H1 (cell line): ENCODE data around the gene TMPRSS15. TPM values are rescaled to one million over a fixed set of nuclear protein-coding genes. Genes with fewer than 3 reads are reported as not detected.

ENCODE experiments used
- CTCF ChIA-PET: fragments of 300-600 bp; sonication (Branson Sonifier 250); formaldehyde crosslinking; loops from one replicate; lab custom pipeline; 2021; ENCODE audit not compliant: partially characterized antibody; lab: Charles Lee
- POLR2A ChIA-PET: fragments of 300-600 bp; sonication (Branson Sonifier 250); formaldehyde crosslinking; loops from one replicate; lab custom pipeline; 2021; ENCODE audit warnings: inconsistent platforms; ENCODE audit not compliant: partially characterized antibody; lab: Charles Lee
- DNase-seq, 2 experiments: peaks; one replicate each; pipeline versions ENCODE4 v3.0.0 to v3.0.0-alpha.2; 2010 to 2022; ENCODE audit warnings: low spot score in 2 of 2, low read depth in 1 of 2, mixed read lengths in 1 of 2
- FAIRE-seq: peaks from 2 replicates; lab custom pipeline; 2011; peaks lifted over from hg19 to GRCh38; lab: Jason Lieb, UNC
- H2AFZ ChIP-seq: 2 replicates; pipeline ENCODE4 v1.8.1; 2012; ENCODE audit warnings: low read length, inconsistent platforms
- H2AK5ac ChIP-seq: 2 replicates; pipeline ENCODE4 v1.6.1; 2013; ENCODE audit warnings: low read depth, low read length
- H2BK120ac ChIP-seq: replicated peaks from 2 replicates; pipeline ENCODE3; 2013; ENCODE audit warnings: low read depth, low read length, inconsistent platforms
- H2BK12ac ChIP-seq: 2 replicates; pipeline ENCODE4 v1.6.1; 2013; ENCODE audit warnings: low read depth, low read length
- H2BK15ac ChIP-seq: 2 replicates; pipeline ENCODE4 v1.6.1; 2013; ENCODE audit warnings: low read length
- H2BK20ac ChIP-seq: 2 replicates; pipeline ENCODE4 v1.6.1; 2013; ENCODE audit warnings: low read length
- H2BK5ac ChIP-seq: 2 replicates; pipeline ENCODE4 v1.6.1; 2013; ENCODE audit warnings: low read depth, low read length
- H3K14ac ChIP-seq: 2 replicates; pipeline ENCODE4 v1.6.1; 2013; ENCODE audit warnings: inconsistent platforms; ENCODE audit not compliant: insufficient read length
- H3K18ac ChIP-seq: 2 replicates; pipeline ENCODE4 v1.6.1; 2013; ENCODE audit warnings: low read length; ENCODE audit errors: extremely low read depth
- H3K23ac ChIP-seq: 2 replicates; pipeline ENCODE4 v1.6.1; 2013; ENCODE audit warnings: inconsistent platforms; ENCODE audit not compliant: insufficient read length
- H3K23me2 ChIP-seq: 2 replicates; pipeline ENCODE4 v1.6.1; 2013; ENCODE audit warnings: low read depth, low read length
- H3K27ac ChIP-seq: 2 replicates; pipeline ENCODE4 v1.6.1; 2011; ENCODE audit warnings: low read depth, low read length, inconsistent platforms
- H3K27me3 ChIP-seq, 4 experiments: replicated peaks in 1 of 4; 1 replicate in 1 of 4; 2 replicates in 3 of 4; pipeline versions ENCODE4 v1.6.1 to v1.8.1; 2011 to 2013; ENCODE audit warnings: low read length in 3 of 4, mild to moderate bottlenecking in 3 of 4, inconsistent platforms in 2 of 4, mixed read lengths in 2 of 4, moderate library complexity in 1 of 4; ENCODE audit not compliant: control insufficient read depth in 3 of 4, insufficient read depth in 3 of 4; ENCODE audit errors: extremely low read depth in 1 of 4
- H3K36me3 ChIP-seq, 4 experiments: 2 replicates each; pipeline versions ENCODE4 v1.6.1 to v1.8.1; 2011 to 2013; ENCODE audit warnings: mild to moderate bottlenecking in 4 of 4, low read length in 3 of 4, moderate library complexity in 2 of 4, control low read depth in 1 of 4, inconsistent platforms in 1 of 4; ENCODE audit not compliant: insufficient read depth in 4 of 4, control insufficient read depth in 2 of 4
- H3K4ac ChIP-seq: replicated peaks from 2 replicates; pipeline ENCODE3; 2013; ENCODE audit warnings: low read length, low read depth, mixed read lengths, inconsistent platforms; ENCODE audit not compliant: insufficient read length
- H3K4me1 ChIP-seq, 4 experiments: replicated peaks in 1 of 4; 1 replicate in 1 of 4; 2 replicates in 3 of 4; pipeline versions ENCODE4 v1.6.1 to v1.8.1; 2011 to 2013; ENCODE audit warnings: low read length in 3 of 4, inconsistent platforms in 2 of 4, mixed read lengths in 1 of 4; ENCODE audit not compliant: insufficient read depth in 4 of 4, control insufficient read depth in 3 of 4
- H3K4me2 ChIP-seq, 2 experiments: 2 replicates each; pipeline versions ENCODE4 v1.6.1 to v1.8.1; 2011 to 2013; ENCODE audit warnings: low read depth in 2 of 2, low read length in 2 of 2, control low read depth in 1 of 2, inconsistent platforms in 1 of 2, mild to moderate bottlenecking in 1 of 2; ENCODE audit not compliant: insufficient read depth in 1 of 2
- H3K4me3 ChIP-seq, 4 experiments: fragments of 200-600, 300-600 bp in 1 of 4; sonication (generic), shearing (Covaris generic), sonication (Bioruptor Twin) in 1 of 4; 2 replicates each; pipeline versions ENCODE4 v1.5.1 to v1.8.1; 2011 to 2016; ENCODE audit warnings: low read length in 4 of 4, low read depth in 3 of 4, control low read depth in 2 of 4, inconsistent platforms in 2 of 4, mild to moderate bottlenecking in 2 of 4, mixed read lengths in 1 of 4, moderate library complexity in 1 of 4; ENCODE audit not compliant: insufficient read depth in 2 of 4; ENCODE audit errors: extremely low read depth in 1 of 4
- H3K56ac ChIP-seq: replicated peaks from 2 replicates; pipeline ENCODE3; 2013; ENCODE audit warnings: low read depth, mild to moderate bottlenecking, mixed read lengths, low read length, inconsistent platforms; ENCODE audit not compliant: insufficient read length
- H3K79me1 ChIP-seq: 2 replicates; pipeline ENCODE4 v1.6.1; 2013; ENCODE audit warnings: low read depth, low read length, control low read depth
- H3K79me2 ChIP-seq, 2 experiments: 2 replicates each; pipeline versions ENCODE4 v1.6.1 to v1.8.1; 2012 to 2013; ENCODE audit warnings: low read length in 2 of 2, mild to moderate bottlenecking in 2 of 2, inconsistent platforms in 1 of 2; ENCODE audit not compliant: insufficient read depth in 2 of 2, control insufficient read depth in 1 of 2
- H3K9ac ChIP-seq, 4 experiments: replicated peaks in 1 of 4; 1 replicate in 1 of 4; 2 replicates in 3 of 4; pipeline versions ENCODE4 v1.6.1 to v1.8.1; 2011 to 2013; ENCODE audit warnings: low read depth in 3 of 4, low read length in 3 of 4, control low read depth in 2 of 4, mild to moderate bottlenecking in 2 of 4, moderate library complexity in 2 of 4, inconsistent platforms in 1 of 4; ENCODE audit errors: extremely low read depth in 1 of 4
- H3K9me3 ChIP-seq, 2 experiments: 2 replicates each; pipeline versions ENCODE4 v1.6.1 to v1.8.1; 2012 to 2013; ENCODE audit warnings: mild to moderate bottlenecking in 2 of 2, moderate library complexity in 2 of 2, control low read depth in 1 of 2, inconsistent platforms in 1 of 2, low read depth in 1 of 2, low read length in 1 of 2, mixed read lengths in 1 of 2; ENCODE audit not compliant: insufficient read depth in 2 of 2
- H4K20me1 ChIP-seq, 2 experiments: replicated peaks in 1 of 2; 2 replicates each; pipeline versions ENCODE3 to v1.8.1; 2011 to 2013; ENCODE audit warnings: inconsistent platforms in 2 of 2, low read length in 2 of 2, mild to moderate bottlenecking in 1 of 2; ENCODE audit not compliant: insufficient read depth in 2 of 2, control insufficient read depth in 1 of 2
- H4K5ac ChIP-seq: 2 replicates; pipeline ENCODE4 v1.6.1; 2013; ENCODE audit warnings: low read length, low read depth, mixed read lengths, inconsistent platforms; ENCODE audit not compliant: insufficient read length
- H4K8ac ChIP-seq: 2 replicates; pipeline ENCODE4 v1.8.0; 2013; ENCODE audit warnings: mild to moderate bottlenecking, moderate library complexity, low read length, inconsistent platforms; ENCODE audit not compliant: insufficient read depth; ENCODE audit errors: extremely low read depth
- H4K91ac ChIP-seq: replicated peaks from 2 replicates; pipeline ENCODE3; 2013; ENCODE audit warnings: low read length, mixed read lengths, inconsistent platforms; ENCODE audit not compliant: insufficient read length
- ATF3 ChIP-seq: IDR thresholded peaks from 2 replicates; pipeline ENCODE4 v1.6.1; 2011; ENCODE audit warnings: low read depth, mild to moderate bottlenecking, low read length; ENCODE audit not compliant: insufficient read depth
- CEBPB ChIP-seq: IDR thresholded peaks from 2 replicates; pipeline ENCODE4 v1.6.1; 2012; ENCODE audit warnings: low read depth, low read length
- GTF2F1 ChIP-seq: IDR thresholded peaks from 2 replicates; pipeline ENCODE4 v1.6.1; 2012; ENCODE audit warnings: low read depth, low read length, improper control_type of control experiment, borderline replicate concordance
- HDAC2 ChIP-seq, 2 experiments: fragments of 300-600 bp in 1 of 2; sonication (generic) in 1 of 2; IDR thresholded peaks; 2 replicates each; pipeline ENCODE4 v1.6.1; 2011 to 2012; ENCODE audit warnings: low read depth in 2 of 2, low read length in 2 of 2, mild to moderate bottlenecking in 2 of 2, moderate library complexity in 2 of 2, borderline replicate concordance in 1 of 2, inconsistent platforms in 1 of 2
- PHF8 ChIP-seq: fragments of 200-600 bp; sonication (generic); conservative IDR thresholded peaks from 2 replicates; pipeline ENCODE4 v1.7.1; 2012; ENCODE audit warnings: low read depth, mild to moderate bottlenecking, inconsistent platforms, low read length, moderate library complexity
- POLR2A ChIP-seq, 2 experiments: IDR thresholded peaks; 1 replicate in 1 of 2; 2 replicates in 1 of 2; pipeline ENCODE4 v1.6.1; 2011; ENCODE audit warnings: low read depth in 2 of 2, low read length in 2 of 2, mild to moderate bottlenecking in 2 of 2; ENCODE audit errors: control extremely low read depth in 1 of 2
- RAD21 ChIP-seq, 2 experiments: IDR thresholded peaks in 1 of 2; conservative IDR thresholded peaks in 1 of 2; 2 replicates each; pipeline ENCODE4 v1.6.1; 2011; ENCODE audit warnings: low read depth in 2 of 2, low read length in 2 of 2, improper control_type of control experiment in 1 of 2, inconsistent platforms in 1 of 2, mild to moderate bottlenecking in 1 of 2, moderate library complexity in 1 of 2
- TAF1 ChIP-seq: IDR thresholded peaks from 2 replicates; pipeline ENCODE4 v1.6.1; 2011; ENCODE audit warnings: mild to moderate bottlenecking, low read depth, low read length
- TAF7 ChIP-seq: optimal IDR thresholded peaks from 2 replicates; pipeline ENCODE3; 2011; ENCODE audit warnings: low read depth, mild to moderate bottlenecking, inconsistent platforms, low read length, moderate library complexity, borderline replicate concordance
- WGBS, 2 experiments: shearing (Covaris generic) in 1 of 2; methylation state at CpG; one replicate each; pipeline versions ENCODE4 v1.1.6 to v1.1.7; 2013 to 2015; ENCODE audit warnings: low lambda C conversion rate in 2 of 2, mixed read lengths in 2 of 2, inconsistent platforms in 1 of 2, low coverage in 1 of 2, missing lambda C conversion rate in 1 of 2; ENCODE audit not compliant: insufficient replicate concordance in 2 of 2, insufficient coverage in 1 of 2, insufficient read length in 1 of 2; ENCODE audit errors: extremely low coverage in 1 of 2, missing lambda C conversion rate in 1 of 2; 5-methylcytosine and 5-hydroxymethylcytosine counted together
- polyA plus RNA-seq, 7 experiments: library from polyadenylated mRNA; depleted of rRNA in 3 of 7; stranded (reverse) in 5 of 7; unstranded in 2 of 7; fragments of >200 nt in 5 of 7; fragments of 200-250 nt in 2 of 7; gene quantifications; 1 replicate in 5 of 7; 2 replicates in 1 of 7; 4 replicates in 1 of 7; pipeline versions ENCODE4 v1.2.1 to v1.2.3, GENCODE V29; 2011 to 2013; ENCODE audit warnings: missing spikeins in 2 of 7, mixed read lengths in 2 of 7
- total RNA-seq: library from RNA; stranded (reverse); fragmentation: NEBNext Ultra II Directional; extraction: Animal tissue kit (Norgen Biotek cat#: 25700); gene quantifications from 2 replicates; pipeline ENCODE4 v1.2.1, GENCODE V29; 2021

The TMPRSS15 gene
- total and polyA plus RNA-seq, 2 of the 8 experiments (the other 6 are each of a cell fraction or from before 2014, with no cell fraction given): not detected

GRCh38 chr21:18285379-18285778, 118.2 kb downstream of the TMPRSS15 start:
- Histone ChIP-seq H2AK5ac (no peak overlapping the region), H3K9ac (no peak overlapping the region), H3K18ac (no peak overlapping the region), H4K5ac (no peak overlapping the region), H4K91ac (no peak overlapping the region), H3K14ac (no peak overlapping the region), H4K8ac (no peak overlapping the region), H3K4me1 (no peaks in the 10 kb centered on the region), H3K79me2 (no peaks in the 10 kb centered on the region), H3K27ac (no peak overlapping the region), H3K4me2 (no peak overlapping the region), H3K56ac (no peak overlapping the region), H3K36me3 (no peaks in the 10 kb centered on the region), H2BK20ac (no peak overlapping the region), H3K23ac (no peak overlapping the region), H2BK5ac (no peak overlapping the region), H3K9me3 (no peaks in the 10 kb centered on the region), H2AFZ (no peak overlapping the region), H3K4me3 (no peak overlapping the region), H4K20me1 (no peaks in the 10 kb centered on the region), H3K23me2 (no peaks in the 10 kb centered on the region), H2BK15ac (no peak overlapping the region), H3K79me1 (no peaks in the 10 kb centered on the region), H3K4ac (no peak overlapping the region), H2BK12ac (no peak overlapping the region), H3K27me3 (no peaks in the 10 kb centered on the region), H2BK120ac (no peak overlapping the region)
- DNase-seq: no peak
- CTCF ChIA-PET: interaction anchor here (1.1 kb wide), 1 partner anchor 244 kb away, joined by 3 read pairs; no protein-coding TSS in a partner anchor
- no peak for FAIRE-seq
- POLR2A ChIA-PET: no interaction called here
- no peak for TF ChIP-seq POLR2A (IDR thresholded peaks at IDR 0.05; ENCODE audit: control extremely low read depth in 1 of 2, low read depth in 2 of 2, low read length in 2 of 2)
- TF ChIP-seq PHF8: no peak
- no peak for TF ChIP-seq TAF7
- TF ChIP-seq ATF3: no peak
- no peak for TF ChIP-seq GTF2F1
- no peak for TF ChIP-seq HDAC2 (IDR thresholded peaks at IDR 0.05; ENCODE audit: borderline replicate concordance in 1 of 2, low read depth in 2 of 2, low read length in 2 of 2)
- no peak for TF ChIP-seq CEBPB
- no peak for TF ChIP-seq RAD21 (IDR thresholded peaks at IDR 0.05 in 1 of 2, conservative IDR thresholded peaks at IDR 0.05 in 1 of 2; ENCODE audit: low read depth in 2 of 2, low read length in 2 of 2)
- TF ChIP-seq TAF1: no peak
- WGBS, 2 experiments: 87% methylated on average over 4 of the region's 4 CpGs; no CpG with 5 or more reads in 1 of the 2 experiments
